Fibroblast of lung (primary cell): ENCODE measurements around the gene ELK1. TPM values are rescaled to one million over a fixed set of nuclear protein-coding genes. Genes with fewer than 3 reads are reported as not detected.

Experiments
- DNase-seq, 2 donors: peaks; one replicate each; pipeline versions ENCODE4 v3.0.0 to v3.0.0-alpha.2; 2010; ENCODE audit warnings: low read depth in 2 of 2
- H2AFZ ChIP-seq: 2 replicates; pipeline ENCODE4 v1.5.1; 2012; ENCODE audit warnings: low read length, control low read depth, inconsistent platforms
- H3K27ac ChIP-seq: 2 replicates; pipeline ENCODE4 v1.5.1; 2011; ENCODE audit warnings: low read length, control low read depth; ENCODE audit not compliant: insufficient read depth
- H3K27me3 ChIP-seq: 2 replicates; pipeline ENCODE4 v1.5.1; 2011; ENCODE audit warnings: mild to moderate bottlenecking, low read length; ENCODE audit not compliant: control insufficient read depth, insufficient read depth
- H3K36me3 ChIP-seq: 2 replicates; pipeline ENCODE4 v1.5.1; 2011; ENCODE audit warnings: low read length; ENCODE audit not compliant: control insufficient read depth, insufficient read depth
- H3K4me1 ChIP-seq: 2 replicates; pipeline ENCODE4 v1.5.1; 2011; ENCODE audit warnings: low read length; ENCODE audit not compliant: control insufficient read depth, insufficient read depth; ENCODE audit errors: extremely low read depth
- H3K4me2 ChIP-seq: 2 replicates; pipeline ENCODE4 v1.5.1; 2011; ENCODE audit warnings: low read length, control low read depth; ENCODE audit not compliant: insufficient read depth; ENCODE audit errors: extremely low read depth
- H3K4me3 ChIP-seq, 4 experiments: fragments of 200-600 bp in 1 of 4; sonication (generic) in 1 of 4; replicated peaks in 1 of 4; 2 replicates each; pipeline ENCODE4 v1.5.1; 2011 to 2016; ENCODE audit warnings: low read length in 4 of 4, low read depth in 3 of 4, mild to moderate bottlenecking in 3 of 4, control low read depth in 2 of 4, inconsistent platforms in 1 of 4, mixed read lengths in 1 of 4; ENCODE audit not compliant: insufficient read depth in 1 of 4; ENCODE audit errors: control extremely low read depth in 1 of 4
- H3K79me2 ChIP-seq: 2 replicates; pipeline ENCODE4 v1.5.1; 2012; ENCODE audit warnings: mild to moderate bottlenecking, low read length, inconsistent platforms; ENCODE audit not compliant: control insufficient read depth, insufficient read depth
- H3K9ac ChIP-seq: 2 replicates; pipeline ENCODE4 v1.5.1; 2011; ENCODE audit warnings: mild to moderate bottlenecking, low read length, control low read depth; ENCODE audit not compliant: insufficient read depth
- H3K9me3 ChIP-seq: 2 replicates; pipeline ENCODE4 v1.5.1; 2012; ENCODE audit warnings: low read depth, low read length; ENCODE audit not compliant: control insufficient read depth, insufficient read depth
- H4K20me1 ChIP-seq: 2 replicates; pipeline ENCODE4 v1.5.1; 2011; ENCODE audit warnings: low read length; ENCODE audit not compliant: control insufficient read depth, insufficient read depth; ENCODE audit errors: extremely low read depth
- EZH2 ChIP-seq: IDR thresholded peaks from 2 replicates; pipeline ENCODE4 v1.5.1; 2012; ENCODE audit warnings: low read length, control low read depth, mild to moderate bottlenecking; ENCODE audit errors: missing control alignments
- polyA plus RNA-seq, 2 donors: library from polyadenylated mRNA; depleted of rRNA in 1 of 2; stranded (reverse) in 1 of 2; unstranded in 1 of 2; fragments of >200 nt; gene quantifications; 2 replicates each; pipeline ENCODE4 v1.2.1, GENCODE V29; 2011 to 2012; ENCODE audit warnings: missing spikeins in 1 of 2
- total RNA-seq: library from RNA; depleted of rRNA; stranded (reverse); fragments of >200 nt; gene quantifications from 2 replicates; pipeline ENCODE4 v1.2.1, GENCODE V29; 2014
- TF ChIP-seq, protein P1 (sequence below), 2 donors: IDR thresholded peaks in 1 of 2; conservative IDR thresholded peaks in 1 of 2; 1 replicate in 1 of 2; 2 replicates in 1 of 2; pipeline ENCODE4 v1.5.1; 2011 to 2012; ENCODE audit warnings: low read length in 2 of 2, control low read depth in 1 of 2, inconsistent platforms in 1 of 2, low read depth in 1 of 2, mild to moderate bottlenecking in 1 of 2

ELK1 gene
- total and polyA plus RNA-seq, 2 donors (not counting 1 experiment from before 2014, with no cell fraction given): 13.9 to 25.3 TPM

DNA sequence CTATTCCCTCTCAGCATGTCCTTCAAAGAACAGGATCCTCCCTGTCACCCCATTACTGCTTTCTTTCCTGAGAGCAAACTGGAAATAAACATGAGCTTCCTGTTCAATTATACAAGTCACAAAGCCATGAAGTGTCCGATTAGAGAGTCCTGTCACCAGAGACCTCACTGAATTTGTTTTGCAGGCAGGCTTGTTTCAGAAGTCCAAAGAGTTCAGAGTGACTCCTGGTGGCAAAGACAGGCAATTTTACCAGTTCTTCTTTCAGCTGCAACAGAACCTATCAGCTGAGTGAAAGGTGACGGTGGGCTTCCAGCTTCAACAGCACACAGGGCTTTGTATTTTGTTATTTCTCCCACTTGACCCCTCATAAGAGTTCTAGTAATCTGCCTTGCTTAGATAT, 6.4 kb downstream of the ELK1 start:
- no peak overlapping the region for H3K4me3 ChIP-seq
- H3K4me2 ChIP-seq: no peak overlapping the region
- DNase-seq: peak; percentile 21 to 63
- no peaks in the 10 kb centered on the region for H3K9me3 ChIP-seq
- no peak overlapping the region for H2AFZ ChIP-seq
- H3K4me1 ChIP-seq: peaks cover 6% of the 10 kb centered on the region
- H3K27ac ChIP-seq: no peak overlapping the region
- no peaks in the 10 kb centered on the region for H3K27me3 ChIP-seq
- H3K9ac ChIP-seq: no peak overlapping the region
- peaks cover 24% of the 10 kb centered on the region for H3K79me2 ChIP-seq
- no peaks in the 10 kb centered on the region for H4K20me1 ChIP-seq
- peaks cover 6% of the 10 kb centered on the region for H3K36me3 ChIP-seq
- TF ChIP-seq, protein P1, sequence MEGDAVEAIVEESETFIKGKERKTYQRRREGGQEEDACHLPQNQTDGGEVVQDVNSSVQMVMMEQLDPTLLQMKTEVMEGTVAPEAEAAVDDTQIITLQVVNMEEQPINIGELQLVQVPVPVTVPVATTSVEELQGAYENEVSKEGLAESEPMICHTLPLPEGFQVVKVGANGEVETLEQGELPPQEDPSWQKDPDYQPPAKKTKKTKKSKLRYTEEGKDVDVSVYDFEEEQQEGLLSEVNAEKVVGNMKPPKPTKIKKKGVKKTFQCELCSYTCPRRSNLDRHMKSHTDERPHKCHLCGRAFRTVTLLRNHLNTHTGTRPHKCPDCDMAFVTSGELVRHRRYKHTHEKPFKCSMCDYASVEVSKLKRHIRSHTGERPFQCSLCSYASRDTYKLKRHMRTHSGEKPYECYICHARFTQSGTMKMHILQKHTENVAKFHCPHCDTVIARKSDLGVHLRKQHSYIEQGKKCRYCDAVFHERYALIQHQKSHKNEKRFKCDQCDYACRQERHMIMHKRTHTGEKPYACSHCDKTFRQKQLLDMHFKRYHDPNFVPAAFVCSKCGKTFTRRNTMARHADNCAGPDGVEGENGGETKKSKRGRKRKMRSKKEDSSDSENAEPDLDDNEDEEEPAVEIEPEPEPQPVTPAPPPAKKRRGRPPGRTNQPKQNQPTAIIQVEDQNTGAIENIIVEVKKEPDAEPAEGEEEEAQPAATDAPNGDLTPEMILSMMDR (conservative IDR thresholded peaks at IDR 0.05 in 1 of 2, IDR thresholded peaks at IDR 0.05 in 1 of 2; ENCODE audit: low read depth in 1 of 2, low read length in 2 of 2): peak; percentile 43 to 57
- TF ChIP-seq EZH2: no peak

DNA sequence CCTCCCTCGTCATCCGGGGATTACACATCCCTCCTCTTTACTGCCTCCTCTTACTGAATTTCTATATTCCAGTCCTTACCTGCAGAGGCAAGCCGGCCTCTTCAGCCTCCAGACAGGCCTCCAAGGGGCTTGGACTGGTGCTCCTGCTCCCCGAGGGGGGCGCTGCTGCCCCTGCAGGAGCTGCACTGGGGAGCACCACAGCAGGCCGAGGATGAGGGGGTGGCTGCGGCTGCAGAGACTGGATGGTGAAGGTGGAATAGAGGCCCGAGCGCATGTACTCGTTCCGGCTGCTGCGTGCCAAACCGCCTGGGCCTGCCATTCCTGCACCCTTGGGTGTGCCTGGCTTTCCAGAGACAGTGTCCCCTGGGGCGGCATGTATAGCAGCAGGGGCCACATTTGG, 11.5 kb downstream of the ELK1 start:
- H3K9ac ChIP-seq: no peak overlapping the region
- H3K9me3 ChIP-seq: no peaks in the 10 kb centered on the region
- no peak overlapping the region for H2AFZ ChIP-seq

DNA sequence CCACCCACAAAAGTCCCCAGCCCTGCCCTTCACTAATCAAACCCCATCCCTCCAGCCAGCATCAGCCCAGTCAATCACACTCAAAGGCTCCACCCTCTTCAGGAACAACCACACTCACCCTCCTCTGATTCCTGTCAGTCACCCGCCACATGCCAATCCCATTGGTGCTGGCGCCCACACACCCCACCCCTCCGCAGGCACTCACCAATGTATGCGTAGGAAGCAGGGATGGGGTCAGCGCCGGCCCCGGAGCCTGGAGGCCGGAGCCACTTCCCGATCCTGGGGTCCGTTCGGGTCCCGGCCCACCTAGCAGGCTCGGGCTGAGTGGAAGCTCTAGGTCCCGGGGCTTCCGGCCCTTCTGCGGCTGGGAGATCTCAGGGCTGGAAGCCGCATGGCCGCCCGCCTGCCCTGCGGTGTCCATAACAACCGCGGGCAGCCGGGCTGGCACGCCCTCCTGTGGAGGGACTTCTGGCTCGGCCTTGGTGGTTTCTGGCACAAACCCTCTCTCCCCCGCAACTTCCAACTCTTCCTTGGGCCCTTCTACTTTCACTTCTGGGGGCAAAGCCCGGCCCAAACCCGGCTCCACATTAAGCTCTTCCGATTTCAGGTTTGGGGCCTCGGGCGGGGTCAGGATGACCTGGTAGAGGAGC, 12.7 kb downstream of the ELK1 start:
- Histone ChIP-seq H2AFZ (no peak overlapping the region), H3K36me3 (peaks cover 8% of the 10 kb centered on the region), H3K9ac (no peak overlapping the region), H3K9me3 (no peaks in the 10 kb centered on the region), H3K4me1 (no peaks in the 10 kb centered on the region), H3K27me3 (no peaks in the 10 kb centered on the region), H3K79me2 (no peaks in the 10 kb centered on the region), H3K4me3 (no peak overlapping the region), H3K4me2 (no peak overlapping the region), H3K27ac (no peak overlapping the region), H4K20me1 (no peaks in the 10 kb centered on the region)
- peak in 1 of 2 donors; percentile 41 for DNase-seq
- TF ChIP-seq, protein P1 (conservative IDR thresholded peaks at IDR 0.05 in 1 of 2, IDR thresholded peaks at IDR 0.05 in 1 of 2; ENCODE audit: low read depth in 1 of 2, low read length in 2 of 2): no peak
- no peak for TF ChIP-seq EZH2

More for the DNA sequence above, 11.5 kb downstream of the ELK1 start:
- H4K20me1 ChIP-seq: no peaks in the 10 kb centered on the region
- H3K27ac ChIP-seq: no peak overlapping the region
- no peak overlapping the region for H3K4me2 ChIP-seq
- no peak for DNase-seq
- no peaks in the 10 kb centered on the region for H3K4me1 ChIP-seq
- no peaks in the 10 kb centered on the region for H3K27me3 ChIP-seq
- H3K79me2 ChIP-seq: no peaks in the 10 kb centered on the region
- peaks cover 8% of the 10 kb centered on the region for H3K36me3 ChIP-seq
- TF ChIP-seq EZH2: no peak
- TF ChIP-seq, protein P1 (conservative IDR thresholded peaks at IDR 0.05 in 1 of 2, IDR thresholded peaks at IDR 0.05 in 1 of 2; ENCODE audit: low read depth in 1 of 2, low read length in 2 of 2): no peak
- no peak overlapping the region for H3K4me3 ChIP-seq
